MM.1S (cell line): ENCODE data around the gene ZFAND2A.
"Not testable (repeated sequence)": the region's sequence is repeated elsewhere in the genome, so short reads cannot be mapped to it uniquely, and the experiment has no call there.

Source experiments
- CTCF ChIP-seq: fragments of 300-600 bp; sonication (generic); IDR thresholded peaks from 2 replicates; pipeline ENCODE4 v1.5.1; 2016; ENCODE audit warnings: antibody characterized with exemption, low read length, mixed read lengths
- EZH2 ChIP-seq: fragments of 300-600 bp; sonication (generic); optimal IDR thresholded peaks from 2 replicates; pipeline ENCODE3; 2017; ENCODE audit warnings: low read depth, mild to moderate bottlenecking, antibody characterized with exemption, low read length, mixed read lengths

DNA sequence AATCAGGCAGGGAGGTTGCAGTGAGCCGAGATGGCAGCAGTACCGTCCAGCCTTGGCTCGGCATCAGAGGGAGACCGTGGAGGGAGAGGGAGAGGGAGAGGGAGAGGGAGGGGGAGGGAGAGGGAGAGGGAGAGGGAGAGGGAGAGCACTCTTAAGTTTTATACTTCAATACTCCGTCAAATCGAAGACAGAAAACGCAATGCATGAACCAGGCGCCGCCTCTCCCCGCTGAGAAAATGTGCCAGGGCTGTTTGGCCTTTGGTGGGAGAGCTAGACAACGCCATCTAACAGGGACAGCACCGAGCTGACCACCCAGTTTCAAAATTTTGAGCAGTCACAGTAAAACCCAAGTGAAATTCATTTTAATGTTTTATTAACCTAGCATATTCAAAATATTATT lies 12.1 kb downstream of the ZFAND2A start:
- TF ChIP-seq CTCF, EZH2: not testable (repeated sequence)
